ENCODE results near the gene PARVB. TPM values are rescaled to one million over a fixed set of nuclear protein-coding genes. Genes with fewer than 3 reads are reported as not detected.

The PARVB gene
- total and polyA plus RNA-seq, 11 donors = 54.9 to 172 (median 95.8) TPM

DNA sequence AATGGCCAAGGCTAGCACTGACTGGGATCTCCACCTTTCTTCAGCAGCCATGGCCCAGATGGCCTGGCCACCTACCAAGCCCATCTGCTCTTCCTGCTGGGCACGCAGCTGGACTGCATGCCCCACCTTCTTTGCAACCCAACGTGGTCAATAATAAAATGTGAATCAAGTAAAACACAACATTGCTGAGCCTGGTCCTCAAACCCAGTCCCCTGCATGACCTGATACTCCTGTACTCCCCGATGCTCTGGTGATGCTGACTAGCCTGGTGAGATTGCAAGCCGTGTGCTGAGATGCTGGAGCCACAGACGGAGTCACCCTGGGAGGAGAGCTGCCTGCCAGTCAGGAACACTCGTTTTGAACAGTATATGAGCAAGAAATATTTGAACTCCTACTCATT, 190.7 kb downstream of the PARVB start:
- peaks cover 0 to 23% (median 5%) of the 10 kb centered on the region in 12 donors for H3K9me3 ChIP-seq
- ATAC-seq (no peak), DNase-seq (no peak)
- TF ChIP-seq POLR2A (IDR thresholded peaks at IDR 0.05) = no peak
- TF ChIP-seq, protein P1, sequence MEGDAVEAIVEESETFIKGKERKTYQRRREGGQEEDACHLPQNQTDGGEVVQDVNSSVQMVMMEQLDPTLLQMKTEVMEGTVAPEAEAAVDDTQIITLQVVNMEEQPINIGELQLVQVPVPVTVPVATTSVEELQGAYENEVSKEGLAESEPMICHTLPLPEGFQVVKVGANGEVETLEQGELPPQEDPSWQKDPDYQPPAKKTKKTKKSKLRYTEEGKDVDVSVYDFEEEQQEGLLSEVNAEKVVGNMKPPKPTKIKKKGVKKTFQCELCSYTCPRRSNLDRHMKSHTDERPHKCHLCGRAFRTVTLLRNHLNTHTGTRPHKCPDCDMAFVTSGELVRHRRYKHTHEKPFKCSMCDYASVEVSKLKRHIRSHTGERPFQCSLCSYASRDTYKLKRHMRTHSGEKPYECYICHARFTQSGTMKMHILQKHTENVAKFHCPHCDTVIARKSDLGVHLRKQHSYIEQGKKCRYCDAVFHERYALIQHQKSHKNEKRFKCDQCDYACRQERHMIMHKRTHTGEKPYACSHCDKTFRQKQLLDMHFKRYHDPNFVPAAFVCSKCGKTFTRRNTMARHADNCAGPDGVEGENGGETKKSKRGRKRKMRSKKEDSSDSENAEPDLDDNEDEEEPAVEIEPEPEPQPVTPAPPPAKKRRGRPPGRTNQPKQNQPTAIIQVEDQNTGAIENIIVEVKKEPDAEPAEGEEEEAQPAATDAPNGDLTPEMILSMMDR (IDR thresholded peaks at IDR 0.05) = no peak
- H3K27ac ChIP-seq = no peak overlapping the region
- intact Hi-C loops (cut with DNase I) = no loop called here
- H3K27me3 ChIP-seq = no peaks in the 10 kb centered on the region
- peaks cover 0 to 22% (median 2%) of the 10 kb centered on the region in 12 donors for H3K4me1 ChIP-seq
- no peak overlapping the region for H3K4me3 ChIP-seq
- no peaks in the 10 kb centered on the region for H3K36me3 ChIP-seq
- 76 to 79% (median 78%) methylated on average over 6 of the region's 6 CpGs for WGBS, 4 donors

DNA sequence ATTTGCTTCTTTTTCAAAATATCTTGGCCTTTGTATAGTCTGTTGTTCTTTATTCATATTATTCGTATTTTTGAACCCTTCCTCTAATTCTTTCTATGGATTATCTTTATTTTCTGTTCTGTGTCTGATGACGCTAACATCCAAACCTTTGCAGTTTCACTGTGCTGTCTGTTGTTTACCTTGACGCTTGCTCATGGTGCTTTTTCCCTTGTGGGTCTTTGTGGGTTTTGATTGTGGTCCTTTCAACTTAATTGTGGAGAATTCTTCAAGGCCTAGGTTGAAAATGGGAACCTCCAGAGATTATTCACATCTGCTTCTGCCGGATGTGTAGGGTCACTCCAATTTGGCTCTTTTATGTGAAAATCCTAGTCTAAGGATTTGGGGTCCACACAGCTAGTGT, 191.2 kb downstream of the PARVB start:
- DNase-seq (no peak), ATAC-seq (no peak)
- Histone ChIP-seq H3K9me3 (peaks cover 0 to 19% (median 5%) of the 10 kb centered on the region in 12 donors), H3K27me3 (no peaks in the 10 kb centered on the region), H3K4me3 (no peak overlapping the region), H3K36me3 (no peaks in the 10 kb centered on the region), H3K27ac (no peak overlapping the region), H3K4me1 (peaks cover 0 to 22% (median 2%) of the 10 kb centered on the region in 12 donors)
- no peak for TF ChIP-seq POLR2A (IDR thresholded peaks at IDR 0.05)
- TF ChIP-seq, protein P1 (IDR thresholded peaks at IDR 0.05) = no peak
- intact Hi-C loops (cut with DNase I) = no loop called here
- 80 to 95% (median 90%) methylated on average over 4 of the region's 4 CpGs for WGBS, 4 donors

DNA sequence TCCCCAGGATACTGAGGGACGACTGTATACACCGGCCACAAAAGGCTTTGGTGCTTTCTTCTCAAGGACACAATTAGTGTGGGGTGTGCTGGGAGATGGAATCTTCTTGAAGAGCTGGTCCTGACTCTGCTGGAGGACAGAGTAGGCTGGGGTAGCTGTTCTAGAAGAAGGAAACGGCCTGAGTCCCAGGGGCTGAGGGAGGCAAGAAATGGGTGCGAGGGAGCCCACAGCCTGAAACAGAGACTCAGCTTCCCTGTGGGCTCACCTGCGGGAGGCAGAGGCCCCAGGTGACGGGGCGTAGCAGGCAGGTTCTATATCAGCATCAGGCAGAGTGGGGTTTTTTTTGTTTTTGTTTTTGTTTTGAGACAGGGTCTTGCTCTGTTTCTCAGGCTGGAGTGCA, 193.2 kb downstream of the PARVB start:
- Histone ChIP-seq H3K9me3 (peaks cover 0 to 23% (median 5%) of the 10 kb centered on the region in 12 donors), H3K36me3 (no peaks in the 10 kb centered on the region), H3K4me3 (no peak overlapping the region), H3K27me3 (peaks cover 0 to 7% (median 0%) of the 10 kb centered on the region in 9 donors), H3K27ac (no peak overlapping the region), H3K4me1 (peaks cover 0 to 6% (median under 1%) of the 10 kb centered on the region in 12 donors)
- TF ChIP-seq, protein P1 (IDR thresholded peaks at IDR 0.05) = no peak
- no peak for TF ChIP-seq POLR2A (IDR thresholded peaks at IDR 0.05)
- no peak for DNase-seq
- WGBS, 4 donors = 73 to 93% (median 84%) methylated on average over 7 of the region's 7 CpGs
- intact Hi-C loops (cut with DNase I) = no loop called here
- ATAC-seq = no peak

DNA sequence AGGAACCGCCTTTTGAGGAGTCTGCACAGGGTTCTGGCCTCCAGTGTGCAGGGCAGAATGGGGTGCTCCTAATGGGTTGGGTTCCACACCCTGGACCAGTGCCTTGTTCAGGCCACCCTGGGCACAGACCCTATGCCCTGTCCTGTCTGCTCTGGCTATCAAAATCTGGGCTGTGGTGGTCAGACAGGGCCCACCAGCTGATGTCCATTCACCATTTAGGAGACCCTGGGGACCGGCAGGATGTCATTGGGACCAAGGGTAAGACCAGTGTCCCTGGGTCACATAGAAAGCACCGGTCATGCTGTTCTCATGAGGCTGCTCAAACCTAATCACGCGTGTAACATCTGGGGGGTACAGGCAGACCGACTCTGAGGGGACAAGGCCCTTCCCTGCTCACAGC, 194.0 kb downstream of the PARVB start:
- Histone ChIP-seq H3K27ac (no peak overlapping the region), H3K36me3 (no peaks in the 10 kb centered on the region), H3K4me3 (no peak overlapping the region), H3K27me3 (peaks cover 0 to 7% (median 0%) of the 10 kb centered on the region in 9 donors), H3K4me1 (no peaks in the 10 kb centered on the region), H3K9me3 (peaks cover 0 to 23% (median 5%) of the 10 kb centered on the region in 12 donors)
- 78 to 91% (median 88%) methylated on average over 5 to 6 of the region's 6 CpGs for WGBS, 4 donors
- intact Hi-C loops (cut with DNase I) = no loop called here
- DNase-seq (no peak), ATAC-seq (no peak)
- TF ChIP-seq, protein P1 (IDR thresholded peaks at IDR 0.05) = no peak
- TF ChIP-seq POLR2A (IDR thresholded peaks at IDR 0.05) = no peak
